MM.1S (cell line): ENCODE measurements around the gene ABCB6.

Experiments used
- CTCF ChIP-seq: fragments of 300-600 bp; sonication (generic); IDR thresholded peaks from 2 replicates; pipeline ENCODE4 v1.5.1; 2016; ENCODE audit warnings: antibody characterized with exemption, low read length, mixed read lengths
- EZH2 ChIP-seq: fragments of 300-600 bp; sonication (generic); optimal IDR thresholded peaks from 2 replicates; pipeline ENCODE3; 2017; ENCODE audit warnings: low read depth, mild to moderate bottlenecking, antibody characterized with exemption, low read length, mixed read lengths
- EZH2phosphoT487 ChIP-seq: fragments of 300-600 bp; sonication (generic); IDR thresholded peaks from 2 replicates; pipeline ENCODE4 v1.6.1; 2018; ENCODE audit warnings: antibody characterized with exemption, low read length

- TF ChIP-seq CTCF (no peak), EZH2 (no peak), EZH2phosphoT487 (no peak)
Observed at GRCh38 chr2:219168526-219168925, 50.2 kb downstream of the ABCB6 start.
